GM12878 (cell line): ENCODE data around the gene IER3. TPM values are rescaled to one million over a fixed set of nuclear protein-coding genes. Genes with fewer than 3 reads are reported as not detected.

ENCODE experiments used
- ATAC-seq: fragments of 200-7000 bp; cut with Tn5 transposase; 3 replicates; pipeline ENCODE4 v1.9.1; 2020; ENCODE audit warnings: mild to moderate bottlenecking, moderate library complexity
- BruUV-seq: library from RNA; stranded (reverse); fragments of 400-500 nt; replicated peaks from 2 replicates; lab custom pipeline; 2021; lab: Mats Ljungman, UMichigan
- CTCF ChIA-PET: fragments of 300-600 bp; sonication (Branson Sonifier 250); formaldehyde crosslinking; extraction: SDS; loops from one replicate; lab custom pipeline; 2021; ENCODE audit warnings: inconsistent platforms; lab: Yijun Ruan, JAX
- POLR2A ChIA-PET: fragments of 350-600 bp; formaldehyde crosslinking; extraction: SDS; loops from one replicate; lab custom pipeline; 2021; ENCODE audit warnings: inconsistent platforms; lab: Charles Lee
- RAD21 ChIA-PET: fragments of 300-600 bp; sonication (Branson Sonifier 250); formaldehyde crosslinking; loops from one replicate; lab custom pipeline; 2023; ENCODE audit warnings: antibody characterized with exemption; ENCODE audit not compliant: unreplicated experiment; lab: Charles Lee
- SMC1A ChIA-PET: fragments of 300-600 bp; sonication (Branson Sonifier 250); formaldehyde crosslinking; loops from one replicate; lab custom pipeline; 2023; ENCODE audit not compliant: unreplicated experiment, uncharacterized antibody; lab: Charles Lee
- DNase-seq: peaks from one replicate; pipeline ENCODE4 v3.0.0-alpha.2; 2011; ENCODE audit warnings: low read depth, low spot score
- FAIRE-seq: peaks from 3 replicates; lab custom pipeline; 2011; peaks lifted over from hg19 to GRCh38; lab: Jason Lieb, UNC
- H2AFZ ChIP-seq: 2 replicates; pipeline ENCODE4 v1.6.0; 2011; ENCODE audit warnings: low read depth, low read length, control low read depth; ENCODE audit not compliant: control insufficient read depth
- H3K27ac ChIP-seq: 2 replicates; pipeline ENCODE4 v1.5.1; 2011; ENCODE audit warnings: control low read depth; ENCODE audit not compliant: control insufficient read depth, insufficient read depth
- H3K27me3 ChIP-seq, 2 experiments: replicated peaks in 1 of 2; 2 replicates each; pipeline versions ENCODE4 v1.6.0 to v1.6.1; 2011; ENCODE audit warnings: low read length in 1 of 2; ENCODE audit not compliant: control insufficient read depth in 2 of 2, insufficient read depth in 2 of 2
- H3K36me3 ChIP-seq, 2 experiments: 2 replicates each; pipeline ENCODE4 v1.5.1; 2011; ENCODE audit warnings: low read length in 1 of 2; ENCODE audit not compliant: control insufficient read depth in 2 of 2, insufficient read depth in 2 of 2
- H3K4me1 ChIP-seq: 2 replicates; pipeline ENCODE4 v1.6.1; 2011; ENCODE audit warnings: mild to moderate bottlenecking, low read length, moderate library complexity, mixed read lengths; ENCODE audit not compliant: control insufficient read depth, insufficient read depth
- H3K4me2 ChIP-seq: 2 replicates; pipeline ENCODE4 v1.6.0; 2011; ENCODE audit warnings: control low read depth; ENCODE audit not compliant: control insufficient read depth, insufficient read depth
- H3K4me3 ChIP-seq: fragments of 200-600 bp; sonication (generic); 2 replicates; pipeline ENCODE4 v1.5.1; 2016
- H3K79me2 ChIP-seq: 2 replicates; pipeline ENCODE4 v1.6.0; 2011; ENCODE audit warnings: low read length; ENCODE audit not compliant: control insufficient read depth, insufficient read depth
- H3K9ac ChIP-seq: 2 replicates; pipeline ENCODE4 v1.8.0; 2011; ENCODE audit warnings: low read length, control low read depth, mixed read lengths; ENCODE audit not compliant: control insufficient read depth, insufficient read depth
- H3K9me3 ChIP-seq: replicated peaks from 3 replicates; pipeline ENCODE4 v1.5.1; 2011; ENCODE audit warnings: mild to moderate bottlenecking, low read length; ENCODE audit not compliant: control insufficient read depth, insufficient read depth
- H4K20me1 ChIP-seq: 2 replicates; pipeline ENCODE4 v1.6.0; 2011; ENCODE audit not compliant: control insufficient read depth, insufficient read depth
- CREB1 ChIP-seq: IDR thresholded peaks from 2 replicates; pipeline ENCODE4 v1.6.1; 2012; ENCODE audit warnings: low read depth, mild to moderate bottlenecking, inconsistent platforms
- NFYA ChIP-seq: IDR thresholded peaks from 2 replicates; pipeline ENCODE4 v1.6.1; 2011; ENCODE audit warnings: low read depth, mild to moderate bottlenecking, low read length, improper control_type of control experiment, borderline replicate concordance
- NR2C1 ChIP-seq: fragments of 450-650 bp; IDR thresholded peaks from 2 replicates; pipeline ENCODE4 v1.6.1; 2017; ENCODE audit warnings: antibody characterized with exemption, mild to moderate bottlenecking, moderate library complexity
- POLR2A ChIP-seq: IDR thresholded peaks from 2 replicates; pipeline ENCODE4 v1.6.1; 2011; ENCODE audit warnings: low read depth, mild to moderate bottlenecking, low read length
- RAD21 ChIP-seq: IDR thresholded peaks from 2 replicates; pipeline ENCODE4 v1.6.1; 2011; ENCODE audit warnings: mild to moderate bottlenecking, low read depth, low read length, moderate library complexity; ENCODE audit not compliant: insufficient read depth
- SPI1 ChIP-seq: IDR thresholded peaks from 2 replicates; pipeline ENCODE4 v1.6.1; 2011; ENCODE audit warnings: low read depth, mild to moderate bottlenecking, low read length, moderate library complexity, borderline replicate concordance; ENCODE audit not compliant: insufficient read depth
- SREBF1 ChIP-seq: IDR thresholded peaks from 2 replicates; pipeline ENCODE4 v1.6.1; 2012; ENCODE audit warnings: mild to moderate bottlenecking, low read length
- SRF ChIP-seq, 2 experiments: IDR thresholded peaks; 2 replicates each; pipeline ENCODE4 v1.6.1; 2011; ENCODE audit warnings: low read depth in 2 of 2, low read length in 2 of 2, mild to moderate bottlenecking in 1 of 2, moderate library complexity in 1 of 2
- YY1 ChIP-seq: IDR thresholded peaks from 2 replicates; pipeline ENCODE4 v1.6.1; 2011; ENCODE audit warnings: low read depth, mild to moderate bottlenecking, low read length
- ZNF217 ChIP-seq: fragments of 450-650 bp; IDR thresholded peaks from 2 replicates; pipeline ENCODE4 v1.6.1; 2017; ENCODE audit warnings: antibody characterized with exemption, mild to moderate bottlenecking
- ZSCAN29 ChIP-seq: fragments of 450-650 bp; IDR thresholded peaks from 2 replicates; pipeline ENCODE4 v1.6.1; 2017; ENCODE audit warnings: mild to moderate bottlenecking, moderate library complexity
- in situ Hi-C: fragments of 300-500 bp; cut with MboI; formaldehyde crosslinking; loops from 9 replicates; pipeline ENCODE4 v1.14.3; 2018; ENCODE audit warnings: mixed read lengths
- intact Hi-C: fragments of 100-400 bp; cut with micrococcal nuclease; formaldehyde crosslinking; loops from one replicate; pipeline ENCODE4 v1.14.2; 2022; ENCODE audit not compliant: unreplicated experiment
- polyA plus RNA-seq, 11 experiments: library from polyadenylated mRNA; depleted of rRNA in 4 of 11; unstranded in 6 of 11; stranded (reverse) in 5 of 11; fragments of >200 nt; fragmentation: Nextera tagmentation in 4 of 11; fragmentation: Illumina TruSeq in 1 of 11; extraction: Ambion mirVana in 4 of 11; extraction: Trizol in 1 of 11; gene quantifications; 1 replicate in 1 of 11; 2 replicates in 10 of 11; pipeline versions ENCODE4 v1.2.1 to v1.2.3, GENCODE V29; 2011 to 2016; ENCODE audit warnings: inconsistent platforms in 2 of 11, missing spikeins in 2 of 11, low read depth in 1 of 11
- total RNA-seq, 4 experiments: library from RNA; depleted of rRNA in 3 of 4; stranded (reverse); fragments of >200 nt in 3 of 4; fragmentation: Illumina TruSeq in 1 of 4; extraction: Trizol in 1 of 4; gene quantifications; 2 replicates each; pipeline versions ENCODE4 v1.2.1 to v1.2.3, GENCODE V29; 2013 to 2021
- TF ChIP-seq, protein P1 (sequence below): fragments of 450-650 bp; IDR thresholded peaks from 2 replicates; pipeline ENCODE4 v1.6.1; 2017; ENCODE audit warnings: borderline replicate concordance
- TF ChIP-seq, protein P2 (sequence below): fragments of 450-650 bp; IDR thresholded peaks from 2 replicates; pipeline ENCODE4 v1.6.1; 2017; ENCODE audit warnings: mild to moderate bottlenecking, moderate library complexity
- TF ChIP-seq, protein P3 (sequence below), 3 experiments: IDR thresholded peaks in 2 of 3; conservative IDR thresholded peaks in 1 of 3; 2 replicates each; pipeline ENCODE4 v1.5.1; 2011; ENCODE audit warnings: low read depth in 3 of 3, low read length in 3 of 3, mild to moderate bottlenecking in 3 of 3, control low read depth in 2 of 3, moderate library complexity in 2 of 3, inconsistent platforms in 1 of 3, mixed read lengths in 1 of 3; ENCODE audit not compliant: control insufficient read depth in 2 of 3, insufficient read depth in 1 of 3; ENCODE audit errors: extremely low read depth in 1 of 3

The IER3 gene
- total and polyA plus RNA-seq, 10 of the 15 experiments (the other 5 are each of a cell fraction or from before 2014, with no cell fraction given) = 1.9 to 100 (median 32.3) TPM

DNA sequence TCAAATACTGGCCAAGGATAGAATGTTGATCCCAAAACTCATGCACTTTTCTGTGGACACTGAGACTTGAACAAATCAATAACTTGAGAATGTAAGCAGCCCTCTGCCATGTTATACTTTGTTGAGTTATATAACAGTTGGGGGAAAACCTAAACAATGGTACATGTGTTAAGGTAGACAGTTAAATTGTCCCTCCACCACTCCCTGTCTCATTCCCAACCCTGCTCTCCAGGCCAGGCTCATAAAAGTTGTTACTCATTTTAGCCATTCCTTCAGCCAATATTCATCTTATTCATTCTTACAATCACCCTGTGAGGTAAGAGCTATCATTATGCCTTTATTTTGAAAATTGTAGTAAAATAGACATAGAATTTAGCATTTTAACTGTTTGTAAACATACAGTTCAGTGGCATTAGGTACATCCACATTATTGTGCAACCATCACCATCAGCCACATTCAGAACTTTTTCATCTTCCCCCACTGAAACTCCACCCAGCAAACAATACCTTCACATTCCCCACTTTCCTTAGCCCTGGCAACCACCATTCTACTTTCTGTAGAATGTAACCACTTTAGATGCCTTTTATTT lies 38.2 kb upstream of the IER3 start:
- H3K4me2 ChIP-seq = no peak overlapping the region
- no peaks in the 10 kb centered on the region for H3K9me3 ChIP-seq
- CTCF ChIA-PET = interaction anchor here (1.1 to 2.2 kb wide), 6 partner anchors 10 to 47 kb away, joined by 3 to 8 read pairs (median 6); no protein-coding TSS in a partner anchor
- ATAC-seq = peak; percentile 23
- H3K79me2 ChIP-seq = no peaks in the 10 kb centered on the region
- no peak overlapping the region for H2AFZ ChIP-seq
- no peaks in the 10 kb centered on the region for H3K27me3 ChIP-seq
- H4K20me1 ChIP-seq = no peaks in the 10 kb centered on the region
- H3K9ac ChIP-seq = no peak overlapping the region
- RAD21 ChIA-PET = interaction anchor here (0.9 to 5.3 kb wide), 8 partner anchors 10 to 47 kb away, joined by 3 to 39 read pairs (median 5); no protein-coding TSS in a partner anchor
- peaks cover 15% of the 10 kb centered on the region for H3K4me1 ChIP-seq
- H3K36me3 ChIP-seq = no peaks in the 10 kb centered on the region
- intact Hi-C loops (no loop called here), in situ Hi-C loops (no loop called here)
- no peak for DNase-seq
- SMC1A ChIA-PET = interaction anchor here (0.7 to 5.7 kb wide), 17 partner anchors 8 to 138 kb away, joined by 3 to 58 read pairs (median 5); no protein-coding TSS in a partner anchor
- peak overlapping the region; percentile 44 for H3K27ac ChIP-seq
- BruUV-seq = TSS peak; percentile 62
- no peak overlapping the region for H3K4me3 ChIP-seq
- POLR2A ChIA-PET = interaction anchor here (0.6 to 3.5 kb wide), 8 partner anchors 10 to 35 kb away, joined by 3 to 19 read pairs (median 4); no protein-coding TSS in a partner anchor
- no peak for TF ChIP-seq SRF (IDR thresholded peaks at IDR 0.05; ENCODE audit: low read depth in 2 of 2, low read length in 2 of 2)
- no peak for TF ChIP-seq SPI1
- TF ChIP-seq ZSCAN29 = no peak
- TF ChIP-seq, protein P1, sequence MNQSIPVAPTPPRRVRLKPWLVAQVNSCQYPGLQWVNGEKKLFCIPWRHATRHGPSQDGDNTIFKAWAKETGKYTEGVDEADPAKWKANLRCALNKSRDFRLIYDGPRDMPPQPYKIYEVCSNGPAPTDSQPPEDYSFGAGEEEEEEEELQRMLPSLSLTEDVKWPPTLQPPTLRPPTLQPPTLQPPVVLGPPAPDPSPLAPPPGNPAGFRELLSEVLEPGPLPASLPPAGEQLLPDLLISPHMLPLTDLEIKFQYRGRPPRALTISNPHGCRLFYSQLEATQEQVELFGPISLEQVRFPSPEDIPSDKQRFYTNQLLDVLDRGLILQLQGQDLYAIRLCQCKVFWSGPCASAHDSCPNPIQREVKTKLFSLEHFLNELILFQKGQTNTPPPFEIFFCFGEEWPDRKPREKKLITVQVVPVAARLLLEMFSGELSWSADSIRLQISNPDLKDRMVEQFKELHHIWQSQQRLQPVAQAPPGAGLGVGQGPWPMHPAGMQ = no peak
- no peak for TF ChIP-seq ZNF217
- no peak for TF ChIP-seq NFYA
- TF ChIP-seq NR2C1 = no peak
- no peak for TF ChIP-seq CREB1
- no peak for TF ChIP-seq YY1
- TF ChIP-seq, protein P2, sequence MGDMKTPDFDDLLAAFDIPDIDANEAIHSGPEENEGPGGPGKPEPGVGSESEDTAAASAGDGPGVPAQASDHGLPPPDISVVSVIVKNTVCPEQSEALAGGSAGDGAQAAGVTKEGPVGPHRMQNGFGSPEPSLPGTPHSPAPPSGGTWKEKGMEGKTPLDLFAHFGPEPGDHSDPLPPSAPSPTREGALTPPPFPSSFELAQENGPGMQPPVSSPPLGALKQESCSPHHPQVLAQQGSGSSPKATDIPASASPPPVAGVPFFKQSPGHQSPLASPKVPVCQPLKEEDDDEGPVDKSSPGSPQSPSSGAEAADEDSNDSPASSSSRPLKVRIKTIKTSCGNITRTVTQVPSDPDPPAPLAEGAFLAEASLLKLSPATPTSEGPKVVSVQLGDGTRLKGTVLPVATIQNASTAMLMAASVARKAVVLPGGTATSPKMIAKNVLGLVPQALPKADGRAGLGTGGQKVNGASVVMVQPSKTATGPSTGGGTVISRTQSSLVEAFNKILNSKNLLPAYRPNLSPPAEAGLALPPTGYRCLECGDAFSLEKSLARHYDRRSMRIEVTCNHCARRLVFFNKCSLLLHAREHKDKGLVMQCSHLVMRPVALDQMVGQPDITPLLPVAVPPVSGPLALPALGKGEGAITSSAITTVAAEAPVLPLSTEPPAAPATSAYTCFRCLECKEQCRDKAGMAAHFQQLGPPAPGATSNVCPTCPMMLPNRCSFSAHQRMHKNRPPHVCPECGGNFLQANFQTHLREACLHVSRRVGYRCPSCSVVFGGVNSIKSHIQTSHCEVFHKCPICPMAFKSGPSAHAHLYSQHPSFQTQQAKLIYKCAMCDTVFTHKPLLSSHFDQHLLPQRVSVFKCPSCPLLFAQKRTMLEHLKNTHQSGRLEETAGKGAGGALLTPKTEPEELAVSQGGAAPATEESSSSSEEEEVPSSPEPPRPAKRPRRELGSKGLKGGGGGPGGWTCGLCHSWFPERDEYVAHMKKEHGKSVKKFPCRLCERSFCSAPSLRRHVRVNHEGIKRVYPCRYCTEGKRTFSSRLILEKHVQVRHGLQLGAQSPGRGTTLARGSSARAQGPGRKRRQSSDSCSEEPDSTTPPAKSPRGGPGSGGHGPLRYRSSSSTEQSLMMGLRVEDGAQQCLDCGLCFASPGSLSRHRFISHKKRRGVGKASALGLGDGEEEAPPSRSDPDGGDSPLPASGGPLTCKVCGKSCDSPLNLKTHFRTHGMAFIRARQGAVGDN = no peak
- no peak for TF ChIP-seq SREBF1
- TF ChIP-seq, protein P3, sequence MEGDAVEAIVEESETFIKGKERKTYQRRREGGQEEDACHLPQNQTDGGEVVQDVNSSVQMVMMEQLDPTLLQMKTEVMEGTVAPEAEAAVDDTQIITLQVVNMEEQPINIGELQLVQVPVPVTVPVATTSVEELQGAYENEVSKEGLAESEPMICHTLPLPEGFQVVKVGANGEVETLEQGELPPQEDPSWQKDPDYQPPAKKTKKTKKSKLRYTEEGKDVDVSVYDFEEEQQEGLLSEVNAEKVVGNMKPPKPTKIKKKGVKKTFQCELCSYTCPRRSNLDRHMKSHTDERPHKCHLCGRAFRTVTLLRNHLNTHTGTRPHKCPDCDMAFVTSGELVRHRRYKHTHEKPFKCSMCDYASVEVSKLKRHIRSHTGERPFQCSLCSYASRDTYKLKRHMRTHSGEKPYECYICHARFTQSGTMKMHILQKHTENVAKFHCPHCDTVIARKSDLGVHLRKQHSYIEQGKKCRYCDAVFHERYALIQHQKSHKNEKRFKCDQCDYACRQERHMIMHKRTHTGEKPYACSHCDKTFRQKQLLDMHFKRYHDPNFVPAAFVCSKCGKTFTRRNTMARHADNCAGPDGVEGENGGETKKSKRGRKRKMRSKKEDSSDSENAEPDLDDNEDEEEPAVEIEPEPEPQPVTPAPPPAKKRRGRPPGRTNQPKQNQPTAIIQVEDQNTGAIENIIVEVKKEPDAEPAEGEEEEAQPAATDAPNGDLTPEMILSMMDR (IDR thresholded peaks at IDR 0.05 in 2 of 3, conservative IDR thresholded peaks at IDR 0.05 in 1 of 3; ENCODE audit: control insufficient read depth in 2 of 3, extremely low read depth in 1 of 3, insufficient read depth in 1 of 3, low read depth in 3 of 3, low read length in 3 of 3) = no peak
- no peak for TF ChIP-seq RAD21
- TF ChIP-seq POLR2A = no peak
- peak; percentile 52 for FAIRE-seq
